GM12878 (cell line): ENCODE results near the gene PEX11A. TPM values are rescaled to one million over a fixed set of nuclear protein-coding genes. Genes with fewer than 3 reads are reported as not detected.

Experiments
- ATAC-seq: fragments of 200-7000 bp; cut with Tn5 transposase; 3 replicates; pipeline ENCODE4 v1.9.1; 2020; ENCODE audit warnings: mild to moderate bottlenecking, moderate library complexity
- BruUV-seq: library from RNA; stranded (reverse); fragments of 400-500 nt; replicated peaks from 2 replicates; lab custom pipeline; 2021; lab: Mats Ljungman, UMichigan
- CTCF ChIA-PET: fragments of 300-600 bp; sonication (Branson Sonifier 250); formaldehyde crosslinking; extraction: SDS; loops from one replicate; lab custom pipeline; 2021; ENCODE audit warnings: inconsistent platforms; lab: Yijun Ruan, JAX
- POLR2A ChIA-PET: fragments of 350-600 bp; formaldehyde crosslinking; extraction: SDS; loops from one replicate; lab custom pipeline; 2021; ENCODE audit warnings: inconsistent platforms; lab: Charles Lee
- RAD21 ChIA-PET: fragments of 300-600 bp; sonication (Branson Sonifier 250); formaldehyde crosslinking; loops from one replicate; lab custom pipeline; 2023; ENCODE audit warnings: antibody characterized with exemption; ENCODE audit not compliant: unreplicated experiment; lab: Charles Lee
- SMC1A ChIA-PET: fragments of 300-600 bp; sonication (Branson Sonifier 250); formaldehyde crosslinking; loops from one replicate; lab custom pipeline; 2023; ENCODE audit not compliant: unreplicated experiment, uncharacterized antibody; lab: Charles Lee
- DNase-seq: peaks from one replicate; pipeline ENCODE4 v3.0.0-alpha.2; 2011; ENCODE audit warnings: low read depth, low spot score
- FAIRE-seq: peaks from 3 replicates; lab custom pipeline; 2011; peaks lifted over from hg19 to GRCh38; lab: Jason Lieb, UNC
- H2AFZ ChIP-seq: 2 replicates; pipeline ENCODE4 v1.6.0; 2011; ENCODE audit warnings: low read depth, low read length, control low read depth; ENCODE audit not compliant: control insufficient read depth
- H3K27ac ChIP-seq: 2 replicates; pipeline ENCODE4 v1.5.1; 2011; ENCODE audit warnings: control low read depth; ENCODE audit not compliant: control insufficient read depth, insufficient read depth
- H3K27me3 ChIP-seq, 2 experiments: replicated peaks in 1 of 2; 2 replicates each; pipeline versions ENCODE4 v1.6.0 to v1.6.1; 2011; ENCODE audit warnings: low read length in 1 of 2; ENCODE audit not compliant: control insufficient read depth in 2 of 2, insufficient read depth in 2 of 2
- H3K36me3 ChIP-seq, 2 experiments: 2 replicates each; pipeline ENCODE4 v1.5.1; 2011; ENCODE audit warnings: low read length in 1 of 2; ENCODE audit not compliant: control insufficient read depth in 2 of 2, insufficient read depth in 2 of 2
- H3K4me1 ChIP-seq: 2 replicates; pipeline ENCODE4 v1.6.1; 2011; ENCODE audit warnings: mild to moderate bottlenecking, low read length, moderate library complexity, mixed read lengths; ENCODE audit not compliant: control insufficient read depth, insufficient read depth
- H3K4me2 ChIP-seq: 2 replicates; pipeline ENCODE4 v1.6.0; 2011; ENCODE audit warnings: control low read depth; ENCODE audit not compliant: control insufficient read depth, insufficient read depth
- H3K4me3 ChIP-seq: fragments of 200-600 bp; sonication (generic); 2 replicates; pipeline ENCODE4 v1.5.1; 2016
- H3K79me2 ChIP-seq: 2 replicates; pipeline ENCODE4 v1.6.0; 2011; ENCODE audit warnings: low read length; ENCODE audit not compliant: control insufficient read depth, insufficient read depth
- H3K9ac ChIP-seq: 2 replicates; pipeline ENCODE4 v1.8.0; 2011; ENCODE audit warnings: low read length, control low read depth, mixed read lengths; ENCODE audit not compliant: control insufficient read depth, insufficient read depth
- H3K9me3 ChIP-seq: replicated peaks from 3 replicates; pipeline ENCODE4 v1.5.1; 2011; ENCODE audit warnings: mild to moderate bottlenecking, low read length; ENCODE audit not compliant: control insufficient read depth, insufficient read depth
- H4K20me1 ChIP-seq: 2 replicates; pipeline ENCODE4 v1.6.0; 2011; ENCODE audit not compliant: control insufficient read depth, insufficient read depth
- BHLHE40 ChIP-seq, 2 experiments: fragments of 450-650 bp in 1 of 2; IDR thresholded peaks; 2 replicates each; pipeline ENCODE4 v1.6.1; 2011 to 2017; ENCODE audit warnings: low read depth in 2 of 2, borderline replicate concordance in 1 of 2, improper control_type of control experiment in 1 of 2, low read length in 1 of 2, mild to moderate bottlenecking in 1 of 2
- ESRRA ChIP-seq: IDR thresholded peaks from 2 replicates; pipeline ENCODE4 v1.6.1; 2012; ENCODE audit warnings: mild to moderate bottlenecking, low read length, improper control_type of control experiment
- EZH2 ChIP-seq: IDR thresholded peaks from 2 replicates; pipeline ENCODE4 v1.6.1; 2012; ENCODE audit warnings: low read depth, mild to moderate bottlenecking, control low read depth, inconsistent platforms, low read length, borderline replicate concordance; ENCODE audit not compliant: control insufficient read depth
- FOS ChIP-seq: IDR thresholded peaks from 3 replicates; pipeline ENCODE4 v1.6.1; 2011; ENCODE audit warnings: borderline replicate concordance; ENCODE audit not compliant: insufficient read length; ENCODE audit errors: extremely low read depth
- GATAD2B ChIP-seq: fragments of 450-650 bp; conservative IDR thresholded peaks from 2 replicates; pipeline ENCODE4 v1.6.1; 2017; ENCODE audit warnings: low read depth, mild to moderate bottlenecking, moderate library complexity
- HDGF ChIP-seq: fragments of 450-650 bp; IDR thresholded peaks from 2 replicates; pipeline ENCODE4 v1.6.1; 2016; ENCODE audit warnings: antibody characterized with exemption
- IRF4 ChIP-seq: IDR thresholded peaks from 2 replicates; pipeline ENCODE4 v1.6.1; 2011; ENCODE audit warnings: low read depth, low read length
- KLF5 ChIP-seq: fragments of 450-650 bp; IDR thresholded peaks from 2 replicates; pipeline ENCODE4 v1.6.1; 2014; ENCODE audit warnings: mild to moderate bottlenecking; ENCODE audit not compliant: partially characterized antibody
- NBN ChIP-seq: fragments of 450-650 bp; IDR thresholded peaks from 2 replicates; pipeline ENCODE4 v1.6.1; 2016
- NR2F1 ChIP-seq: fragments of 450-650 bp; conservative IDR thresholded peaks from 2 replicates; pipeline ENCODE4 v1.6.1; 2017; ENCODE audit warnings: mild to moderate bottlenecking
- POLR2A ChIP-seq: IDR thresholded peaks from 2 replicates; pipeline ENCODE4 v1.6.1; 2011; ENCODE audit warnings: low read depth, mild to moderate bottlenecking, low read length
- SUZ12 ChIP-seq: fragments of 200-600 bp; sonication (generic); IDR thresholded peaks from one replicate; pipeline ENCODE4 v1.6.1; 2018; ENCODE audit warnings: antibody characterized with exemption, mild to moderate bottlenecking; ENCODE audit not compliant: unreplicated experiment
- TCF12 ChIP-seq: IDR thresholded peaks from 2 replicates; pipeline ENCODE4 v1.6.1; 2011; ENCODE audit warnings: low read depth, mild to moderate bottlenecking, low read length
- ZNF207 ChIP-seq: fragments of 450-650 bp; IDR thresholded peaks from 2 replicates; pipeline ENCODE4 v1.6.1; 2014; ENCODE audit warnings: antibody characterized with exemption, mild to moderate bottlenecking, borderline replicate concordance
- ZNF384 ChIP-seq: IDR thresholded peaks from 2 replicates; pipeline ENCODE4 v1.6.1; 2012; ENCODE audit warnings: low read depth, mild to moderate bottlenecking, low read length, improper control_type of control experiment, borderline replicate concordance
- WGBS: methylation state at CpG from one replicate; pipeline ENCODE4 v1.1.6; 2016; ENCODE audit warnings: low lambda C conversion rate; ENCODE audit not compliant: insufficient replicate concordance, insufficient coverage; ENCODE audit errors: missing lambda C conversion rate; 5-methylcytosine and 5-hydroxymethylcytosine counted together
- in situ Hi-C: fragments of 300-500 bp; cut with MboI; formaldehyde crosslinking; loops from 9 replicates; pipeline ENCODE4 v1.14.3; 2018; ENCODE audit warnings: mixed read lengths
- intact Hi-C: fragments of 100-400 bp; cut with micrococcal nuclease; formaldehyde crosslinking; loops from one replicate; pipeline ENCODE4 v1.14.2; 2022; ENCODE audit not compliant: unreplicated experiment
- polyA plus RNA-seq, 11 experiments: library from polyadenylated mRNA; depleted of rRNA in 4 of 11; unstranded in 6 of 11; stranded (reverse) in 5 of 11; fragments of >200 nt; fragmentation: Nextera tagmentation in 4 of 11; fragmentation: Illumina TruSeq in 1 of 11; extraction: Ambion mirVana in 4 of 11; extraction: Trizol in 1 of 11; gene quantifications; 1 replicate in 1 of 11; 2 replicates in 10 of 11; pipeline versions ENCODE4 v1.2.1 to v1.2.3, GENCODE V29; 2011 to 2016; ENCODE audit warnings: inconsistent platforms in 2 of 11, missing spikeins in 2 of 11, low read depth in 1 of 11
- total RNA-seq, 4 experiments: library from RNA; depleted of rRNA in 3 of 4; stranded (reverse); fragments of >200 nt in 3 of 4; fragmentation: Illumina TruSeq in 1 of 4; extraction: Trizol in 1 of 4; gene quantifications; 2 replicates each; pipeline versions ENCODE4 v1.2.1 to v1.2.3, GENCODE V29; 2013 to 2021
- TF ChIP-seq, protein P1 (sequence below): fragments of 450-650 bp; IDR thresholded peaks from 2 replicates; pipeline ENCODE4 v1.6.1; 2017; ENCODE audit warnings: antibody characterized with exemption, mild to moderate bottlenecking, moderate library complexity
- TF ChIP-seq, protein P2 (sequence below): fragments of 450-650 bp; IDR thresholded peaks from 2 replicates; pipeline ENCODE4 v1.6.1; 2016; ENCODE audit warnings: mild to moderate bottlenecking

The PEX11A gene
- total and polyA plus RNA-seq, 10 of the 15 experiments (the other 5 are each of a cell fraction or from before 2014, with no cell fraction given) = 1.4 to 2.8 (median 2.0) TPM

DNA sequence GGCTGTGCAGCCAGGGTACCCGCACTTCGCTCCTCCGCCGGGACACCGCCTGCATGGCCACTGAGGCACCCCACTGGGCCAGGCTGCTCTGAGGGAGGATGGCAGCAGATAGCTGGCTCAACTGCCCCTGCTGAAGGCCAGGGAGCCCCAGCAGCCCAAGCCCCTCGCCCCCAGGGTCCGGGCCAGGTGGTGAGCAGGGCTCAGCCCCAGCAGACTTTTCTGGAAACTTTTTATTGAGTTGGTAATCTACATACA is 22.9 kb downstream of the PEX11A start:
- FAIRE-seq = no peak
- CTCF ChIA-PET = no interaction called here

GRCh38 chr15:89666858-89667705 is 23.5 kb downstream of the PEX11A start:
- no TSS peak for BruUV-seq
- Histone ChIP-seq H3K79me2 (no peaks in the 10 kb centered on the region), H3K27me3 (peaks cover 0 to 2% of the 10 kb centered on the region in 2 experiments; a peak in 1 of 4 replicates), H3K4me1 (no peaks in the 10 kb centered on the region), H3K36me3 (no peaks in the 10 kb centered on the region), H3K9ac (no peak overlapping the region), H3K9me3 (no peaks in the 10 kb centered on the region), H2AFZ (no peak overlapping the region), H3K4me3 (no peak overlapping the region), H4K20me1 (no peaks in the 10 kb centered on the region), H3K27ac (no peak overlapping the region), H3K4me2 (no peak overlapping the region)
- FAIRE-seq (no peak), DNase-seq (no peak), ATAC-seq (no peak)
- SMC1A ChIA-PET = no interaction called here
- CTCF ChIA-PET = no interaction called here
- POLR2A ChIA-PET = no interaction called here
- RAD21 ChIA-PET = no interaction called here
- intact Hi-C loops (no loop called here), in situ Hi-C loops (no loop called here)
- 69% methylated on average over 10 of the region's 13 CpGs for WGBS
- TF ChIP-seq BHLHE40 (IDR thresholded peaks at IDR 0.05; ENCODE audit: borderline replicate concordance in 1 of 2, low read depth in 2 of 2, low read length in 1 of 2) (no peak), NR2F1 (no peak), HDGF (no peak), ZNF207 (no peak), POLR2A (no peak), NBN (no peak), EZH2 (no peak), TCF12 (no peak), IRF4 (no peak), FOS (no peak)
- TF ChIP-seq, protein P1, sequence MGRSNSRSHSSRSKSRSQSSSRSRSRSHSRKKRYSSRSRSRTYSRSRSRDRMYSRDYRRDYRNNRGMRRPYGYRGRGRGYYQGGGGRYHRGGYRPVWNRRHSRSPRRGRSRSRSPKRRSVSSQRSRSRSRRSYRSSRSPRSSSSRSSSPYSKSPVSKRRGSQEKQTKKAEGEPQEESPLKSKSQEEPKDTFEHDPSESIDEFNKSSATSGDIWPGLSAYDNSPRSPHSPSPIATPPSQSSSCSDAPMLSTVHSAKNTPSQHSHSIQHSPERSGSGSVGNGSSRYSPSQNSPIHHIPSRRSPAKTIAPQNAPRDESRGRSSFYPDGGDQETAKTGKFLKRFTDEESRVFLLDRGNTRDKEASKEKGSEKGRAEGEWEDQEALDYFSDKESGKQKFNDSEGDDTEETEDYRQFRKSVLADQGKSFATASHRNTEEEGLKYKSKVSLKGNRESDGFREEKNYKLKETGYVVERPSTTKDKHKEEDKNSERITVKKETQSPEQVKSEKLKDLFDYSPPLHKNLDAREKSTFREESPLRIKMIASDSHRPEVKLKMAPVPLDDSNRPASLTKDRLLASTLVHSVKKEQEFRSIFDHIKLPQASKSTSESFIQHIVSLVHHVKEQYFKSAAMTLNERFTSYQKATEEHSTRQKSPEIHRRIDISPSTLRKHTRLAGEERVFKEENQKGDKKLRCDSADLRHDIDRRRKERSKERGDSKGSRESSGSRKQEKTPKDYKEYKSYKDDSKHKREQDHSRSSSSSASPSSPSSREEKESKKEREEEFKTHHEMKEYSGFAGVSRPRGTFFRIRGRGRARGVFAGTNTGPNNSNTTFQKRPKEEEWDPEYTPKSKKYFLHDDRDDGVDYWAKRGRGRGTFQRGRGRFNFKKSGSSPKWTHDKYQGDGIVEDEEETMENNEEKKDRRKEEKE = no peak

More for the DNA sequence above, 22.9 kb downstream of the PEX11A start:
- ATAC-seq (no peak), DNase-seq (no peak)
- Histone ChIP-seq H3K79me2 (no peaks in the 10 kb centered on the region), H3K4me3 (no peak overlapping the region), H3K36me3 (no peaks in the 10 kb centered on the region), H3K9me3 (no peaks in the 10 kb centered on the region), H3K9ac (no peak overlapping the region), H3K4me2 (no peak overlapping the region), H3K27ac (no peak overlapping the region), H3K4me1 (no peaks in the 10 kb centered on the region), H4K20me1 (no peaks in the 10 kb centered on the region), H3K27me3 (peaks cover 0 to 2% of the 10 kb centered on the region in 2 experiments; a peak in 1 of 4 replicates), H2AFZ (no peak overlapping the region)
- intact Hi-C loops (no loop called here), in situ Hi-C loops (no loop called here)
- 92% methylated on average over 7 of the region's 7 CpGs for WGBS
- ChIA-PET SMC1A (no interaction called here), POLR2A (no interaction called here), RAD21 (no interaction called here)
- no TSS peak for BruUV-seq
- TF ChIP-seq, protein P2, sequence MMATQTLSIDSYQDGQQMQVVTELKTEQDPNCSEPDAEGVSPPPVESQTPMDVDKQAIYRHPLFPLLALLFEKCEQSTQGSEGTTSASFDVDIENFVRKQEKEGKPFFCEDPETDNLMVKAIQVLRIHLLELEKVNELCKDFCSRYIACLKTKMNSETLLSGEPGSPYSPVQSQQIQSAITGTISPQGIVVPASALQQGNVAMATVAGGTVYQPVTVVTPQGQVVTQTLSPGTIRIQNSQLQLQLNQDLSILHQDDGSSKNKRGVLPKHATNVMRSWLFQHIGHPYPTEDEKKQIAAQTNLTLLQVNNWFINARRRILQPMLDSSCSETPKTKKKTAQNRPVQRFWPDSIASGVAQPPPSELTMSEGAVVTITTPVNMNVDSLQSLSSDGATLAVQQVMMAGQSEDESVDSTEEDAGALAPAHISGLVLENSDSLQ = no peak
- TF ChIP-seq ZNF384 (no peak), GATAD2B (no peak), ESRRA (no peak), SUZ12 (no peak), KLF5 (no peak)
